NOMO-1 treated with DMSO at 0.1 percent for 48 hours (cell line): ENCODE data around the gene APPL2.
"Not testable (repeated sequence)": the region's sequence is repeated elsewhere in the genome, so short reads cannot be mapped to it uniquely, and the experiment has no call there.

Experiments
- DNase-seq: peaks from one replicate; lab custom pipeline; 2025; ENCODE audit not compliant: unreplicated experiment; lab: John Stamatoyannopoulos, UW

APPL2 gene

GRCh38 chr12:105198961-105199360 lies 37.0 kb downstream of the APPL2 start:
- DNase-seq = no peak

- DNase-seq = no peak
Measured at GRCh38 chr12:105196090-105196489, 39.9 kb downstream of the APPL2 start.

- DNase-seq = no peak
Measured at GRCh38 chr12:105194947-105195346, 41.0 kb downstream of the APPL2 start.

GRCh38 chr12:105192624-105193225 lies 43.2 kb downstream of the APPL2 start:
- DNase-seq = no peak

- DNase-seq = no peak
Measured at GRCh38 chr12:105190530-105190929, 45.4 kb downstream of the APPL2 start.

- no peak for DNase-seq
Measured at GRCh38 chr12:105189293-105189692, 46.7 kb downstream of the APPL2 start.

- not testable (repeated sequence) for DNase-seq
Measured at GRCh38 chr12:105183976-105184375, 52.0 kb downstream of the APPL2 start.

- DNase-seq = not testable (repeated sequence)
Measured at GRCh38 chr12:105183406-105183805, 52.6 kb downstream of the APPL2 start.

- not testable (repeated sequence) for DNase-seq
Measured at GRCh38 chr12:105179114-105179513, 56.9 kb downstream of the APPL2 start.

GRCh38 chr12:105177208-105177607 lies 58.8 kb downstream of the APPL2 start:
- DNase-seq = no peak

- DNase-seq = no peak
Measured at GRCh38 chr12:105175397-105175990, 60.5 kb downstream of the APPL2 start.

GRCh38 chr12:105171691-105172436 lies 64.1 kb downstream of the APPL2 start:
- no peak for DNase-seq

GRCh38 chr12:105170139-105170538 lies 65.8 kb downstream of the APPL2 start:
- DNase-seq = no peak

GRCh38 chr12:105168006-105168405 lies 68.0 kb downstream of the APPL2 start:
- DNase-seq = no peak

GRCh38 chr12:105167346-105167745 lies 68.6 kb downstream of the APPL2 start:
- no peak for DNase-seq

- DNase-seq = no peak
Measured at GRCh38 chr12:105166736-105167135, 69.2 kb downstream of the APPL2 start.

- DNase-seq = no peak
Measured at GRCh38 chr12:105164068-105164467, 71.9 kb downstream of the APPL2 start.

- no peak for DNase-seq
Measured at GRCh38 chr12:105162174-105162573, 73.8 kb downstream of the APPL2 start.

- no peak for DNase-seq
Measured at GRCh38 chr12:105158876-105159275, 77.1 kb downstream of the APPL2 start.

GRCh38 chr12:105157606-105158005 lies 78.4 kb downstream of the APPL2 start:
- no peak for DNase-seq

GRCh38 chr12:105156260-105156659 lies 79.7 kb downstream of the APPL2 start:
- DNase-seq = no peak

GRCh38 chr12:105142259-105142658 lies 93.7 kb downstream of the APPL2 start:
- no peak for DNase-seq
